HG02884 (cell line): Measurements from ENCODE around the gene LEPR.
A peak's percentile ranks its signal among the peaks of the same experiment; 100 is the strongest.
"Not testable (repeated sequence)": the region's sequence is repeated elsewhere in the genome, so short reads cannot be mapped to it uniquely, and the experiment has no call there.

ENCODE experiments used
- ATAC-seq: cut with Tn5 transposase; IDR thresholded peaks from one replicate; pipeline ENCODE4 v1.9.1; 2021; ENCODE audit warnings: mild to moderate bottlenecking, moderate library complexity; ENCODE audit not compliant: unreplicated experiment

The LEPR gene, protein sequence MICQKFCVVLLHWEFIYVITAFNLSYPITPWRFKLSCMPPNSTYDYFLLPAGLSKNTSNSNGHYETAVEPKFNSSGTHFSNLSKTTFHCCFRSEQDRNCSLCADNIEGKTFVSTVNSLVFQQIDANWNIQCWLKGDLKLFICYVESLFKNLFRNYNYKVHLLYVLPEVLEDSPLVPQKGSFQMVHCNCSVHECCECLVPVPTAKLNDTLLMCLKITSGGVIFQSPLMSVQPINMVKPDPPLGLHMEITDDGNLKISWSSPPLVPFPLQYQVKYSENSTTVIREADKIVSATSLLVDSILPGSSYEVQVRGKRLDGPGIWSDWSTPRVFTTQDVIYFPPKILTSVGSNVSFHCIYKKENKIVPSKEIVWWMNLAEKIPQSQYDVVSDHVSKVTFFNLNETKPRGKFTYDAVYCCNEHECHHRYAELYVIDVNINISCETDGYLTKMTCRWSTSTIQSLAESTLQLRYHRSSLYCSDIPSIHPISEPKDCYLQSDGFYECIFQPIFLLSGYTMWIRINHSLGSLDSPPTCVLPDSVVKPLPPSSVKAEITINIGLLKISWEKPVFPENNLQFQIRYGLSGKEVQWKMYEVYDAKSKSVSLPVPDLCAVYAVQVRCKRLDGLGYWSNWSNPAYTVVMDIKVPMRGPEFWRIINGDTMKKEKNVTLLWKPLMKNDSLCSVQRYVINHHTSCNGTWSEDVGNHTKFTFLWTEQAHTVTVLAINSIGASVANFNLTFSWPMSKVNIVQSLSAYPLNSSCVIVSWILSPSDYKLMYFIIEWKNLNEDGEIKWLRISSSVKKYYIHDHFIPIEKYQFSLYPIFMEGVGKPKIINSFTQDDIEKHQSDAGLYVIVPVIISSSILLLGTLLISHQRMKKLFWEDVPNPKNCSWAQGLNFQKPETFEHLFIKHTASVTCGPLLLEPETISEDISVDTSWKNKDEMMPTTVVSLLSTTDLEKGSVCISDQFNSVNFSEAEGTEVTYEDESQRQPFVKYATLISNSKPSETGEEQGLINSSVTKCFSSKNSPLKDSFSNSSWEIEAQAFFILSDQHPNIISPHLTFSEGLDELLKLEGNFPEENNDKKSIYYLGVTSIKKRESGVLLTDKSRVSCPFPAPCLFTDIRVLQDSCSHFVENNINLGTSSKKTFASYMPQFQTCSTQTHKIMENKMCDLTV

GRCh38 chr1:65420590-65421350, at the start of gene LEPR, which contains the start of gene LEPROT:
TSS of gene LEPR (plus strand) at chr1:65420668. CDS start at chr1:65565566, 144,898 bp downstream.
TSS of gene LEPROT (plus strand) at chr1:65420668. CDS start at chr1:65420725, 57 bp downstream.
- peak; percentile 46 for ATAC-seq

DNA sequence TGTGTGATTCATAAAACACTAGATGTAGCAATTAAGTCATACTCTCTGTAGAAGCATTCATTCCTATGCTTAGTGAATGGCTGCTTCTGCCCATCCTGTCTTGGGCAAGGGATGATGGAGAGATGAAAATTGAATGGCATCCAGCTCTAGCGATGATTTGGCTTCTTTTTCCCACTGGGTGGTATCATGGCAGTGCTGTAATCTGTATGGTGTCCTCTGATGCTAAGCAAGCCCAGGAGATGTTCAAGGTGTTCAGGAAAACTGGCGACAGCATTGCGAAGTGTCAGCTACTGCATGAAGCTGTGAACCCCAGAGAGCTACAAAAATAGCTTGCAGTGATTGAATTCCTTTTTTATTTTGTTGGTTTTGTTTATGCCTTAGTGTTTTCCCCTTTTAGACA, 48.9 kb upstream of the LEPR start:
- no peak for ATAC-seq

DNA sequence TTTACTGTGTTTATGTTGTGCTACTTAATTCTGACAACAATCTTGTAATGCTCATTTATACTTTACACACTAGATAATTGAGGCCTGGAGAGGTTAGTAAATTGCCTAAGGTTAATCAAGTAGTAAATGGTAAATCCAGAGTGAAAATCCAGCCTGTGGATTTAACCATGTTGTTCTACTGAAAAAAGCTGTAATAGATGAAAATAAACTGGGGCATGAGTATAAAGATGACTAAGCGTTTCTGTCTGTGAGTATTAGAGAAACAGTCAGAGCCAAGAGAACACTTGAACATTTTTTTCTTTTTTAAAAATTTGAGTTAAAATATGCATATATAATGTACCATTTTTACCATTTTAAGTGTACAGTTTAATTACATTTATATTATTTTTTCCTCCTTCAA, 47.9 kb upstream of the LEPR start:
- ATAC-seq: no peak

GRCh38 chr1:65377496-65378246, 42.8 kb upstream of the LEPR start:
- ATAC-seq: no peak

GRCh38 chr1:65378247-65378946, 42.1 kb upstream of the LEPR start:
- no peak for ATAC-seq

DNA sequence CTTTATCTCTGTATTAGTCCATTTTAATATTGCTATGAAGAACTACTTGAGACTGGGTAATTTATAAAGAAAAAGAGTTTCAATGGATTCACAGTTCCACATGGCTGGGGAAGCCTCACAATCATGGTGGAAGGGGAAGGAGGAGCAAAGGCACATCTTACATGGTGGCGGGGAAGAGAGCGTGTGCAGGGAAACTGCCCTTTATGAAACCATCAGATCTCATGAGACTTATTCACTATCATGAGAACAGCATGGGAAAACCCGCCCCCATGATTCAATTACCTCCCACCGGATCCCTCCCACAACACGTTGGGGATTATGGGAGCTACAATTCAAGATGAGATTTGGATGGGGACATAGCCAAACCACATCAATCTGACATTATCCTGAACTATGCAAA, 36.0 kb upstream of the LEPR start:
- not testable (repeated sequence) for ATAC-seq

DNA sequence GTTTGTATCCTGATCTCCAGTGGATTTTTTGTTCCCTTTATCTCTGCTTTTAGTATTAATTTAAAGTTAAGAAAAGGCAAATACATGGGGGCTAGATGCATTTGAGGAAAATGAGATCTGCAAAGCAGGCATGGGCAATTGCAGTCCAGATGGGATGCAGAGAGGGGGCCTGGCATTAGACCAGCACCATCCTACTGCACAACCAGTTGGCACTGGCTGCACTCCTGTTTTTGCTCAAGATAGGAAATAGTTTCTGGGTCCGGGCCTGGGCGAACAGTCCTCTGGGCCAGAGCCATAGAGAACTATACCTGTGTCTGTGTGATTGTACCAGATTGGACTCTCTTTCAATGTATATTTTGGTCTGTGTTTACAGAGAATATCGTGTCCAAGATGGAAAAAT, 34.0 kb upstream of the LEPR start:
- ATAC-seq: no peak

GRCh38 chr1:65387821-65388220, 32.6 kb upstream of the LEPR start:
- no peak for ATAC-seq

DNA sequence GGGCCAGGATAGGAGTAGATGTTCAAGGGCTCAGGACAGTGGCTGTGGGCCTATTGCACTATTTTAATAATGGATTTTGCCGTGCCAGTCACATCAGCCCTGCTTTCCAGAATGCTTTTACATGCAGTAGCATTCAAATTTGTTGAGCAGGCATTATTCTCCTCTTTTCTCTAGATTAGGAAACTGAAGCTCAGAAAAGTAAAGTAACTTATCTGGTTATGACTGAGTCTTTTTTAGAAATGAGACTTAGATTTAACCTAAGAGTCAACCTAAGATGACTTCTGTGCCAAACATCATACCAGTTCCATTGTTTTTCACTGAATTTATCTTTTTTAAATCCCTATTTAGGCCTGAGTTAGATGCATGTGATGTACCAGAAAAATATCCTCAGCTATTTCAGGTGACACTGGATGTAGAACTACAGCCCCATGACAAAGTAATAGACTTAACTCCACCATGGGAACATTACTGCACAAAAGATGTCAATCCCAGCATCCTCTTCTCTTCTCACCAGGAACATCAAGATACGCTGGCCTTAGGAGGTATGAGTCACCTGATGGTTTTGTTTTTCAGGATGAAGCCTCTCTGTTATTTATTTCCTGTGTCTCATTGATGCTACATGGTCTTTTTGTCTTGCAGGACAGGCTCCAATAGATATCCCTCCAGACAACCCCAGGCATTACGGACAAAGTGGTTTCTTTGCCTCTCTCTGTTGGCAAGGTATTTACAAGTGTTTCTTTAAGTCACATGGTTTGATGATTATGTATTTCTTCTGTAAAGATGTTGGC, 31.4 kb upstream of the LEPR start:
- no peak for ATAC-seq

- ATAC-seq: no peak
These were observed 28.0 kb upstream of the LEPR start for GRCh38 chr1:65392497-65392896.

GRCh38 chr1:65393347-65393746, 27.1 kb upstream of the LEPR start:
- ATAC-seq: peak; percentile 95

DNA sequence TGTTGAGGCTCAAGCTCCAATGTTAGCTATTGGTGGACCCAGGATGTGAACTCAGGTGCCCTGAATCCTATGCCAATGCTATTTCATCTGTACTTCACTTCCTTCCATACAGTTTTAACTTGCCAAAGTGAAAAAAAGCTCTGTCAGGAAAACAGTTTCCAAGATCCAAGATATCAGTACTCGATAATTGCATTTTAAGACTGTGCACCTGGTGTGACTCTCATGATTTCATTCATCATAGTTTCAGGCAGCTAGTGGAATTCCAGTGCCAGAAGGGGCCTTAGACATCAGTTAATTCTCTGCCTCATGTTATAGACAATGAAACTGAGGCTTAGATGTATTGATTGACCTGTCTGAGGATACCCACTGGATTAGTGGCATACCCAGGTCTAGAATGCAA, 26.5 kb upstream of the LEPR start:
- no peak for ATAC-seq

- no peak for ATAC-seq
These were observed 24.4 kb upstream of the LEPR start for GRCh38 chr1:65395887-65396612.

DNA sequence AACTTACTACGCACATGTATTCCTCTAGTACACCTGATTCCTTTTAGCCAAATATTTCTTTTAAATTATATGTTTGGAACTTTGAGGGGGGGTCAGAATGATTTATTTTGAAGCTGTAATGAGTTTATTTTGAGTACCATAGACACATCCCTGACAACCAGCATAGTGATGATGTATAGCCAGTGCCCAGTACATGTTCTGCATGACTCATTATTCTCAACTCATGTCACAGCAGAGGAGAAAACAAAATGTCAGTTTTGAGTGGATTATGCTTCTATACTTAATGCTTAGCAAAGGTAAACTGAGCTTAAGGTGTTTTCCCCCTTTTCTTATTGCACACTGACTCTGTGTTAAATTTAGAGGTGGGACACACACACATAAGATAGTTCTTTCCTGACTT, 22.4 kb upstream of the LEPR start:
- ATAC-seq: no peak

DNA sequence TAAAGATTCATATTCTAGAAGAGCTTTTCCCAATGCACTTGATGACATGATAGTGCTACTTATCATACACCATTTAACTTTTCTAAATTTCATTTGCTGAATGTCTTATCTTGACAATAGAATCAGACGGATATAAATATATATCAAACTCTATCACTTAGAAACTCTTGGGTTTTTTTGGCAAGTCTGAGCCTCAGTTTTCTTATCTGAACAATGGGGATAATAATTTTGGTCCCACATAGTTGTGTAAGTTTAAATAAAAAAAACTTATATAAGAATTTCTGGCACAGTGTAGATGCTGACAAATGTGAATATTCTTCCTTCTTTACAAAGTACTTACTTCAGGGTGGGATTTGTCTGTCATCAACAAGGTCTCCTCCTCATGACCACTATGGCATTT, 21.5 kb upstream of the LEPR start:
- no peak for ATAC-seq

- no peak for ATAC-seq
These were observed 18.9 kb upstream of the LEPR start for GRCh38 chr1:65401612-65402011.

DNA sequence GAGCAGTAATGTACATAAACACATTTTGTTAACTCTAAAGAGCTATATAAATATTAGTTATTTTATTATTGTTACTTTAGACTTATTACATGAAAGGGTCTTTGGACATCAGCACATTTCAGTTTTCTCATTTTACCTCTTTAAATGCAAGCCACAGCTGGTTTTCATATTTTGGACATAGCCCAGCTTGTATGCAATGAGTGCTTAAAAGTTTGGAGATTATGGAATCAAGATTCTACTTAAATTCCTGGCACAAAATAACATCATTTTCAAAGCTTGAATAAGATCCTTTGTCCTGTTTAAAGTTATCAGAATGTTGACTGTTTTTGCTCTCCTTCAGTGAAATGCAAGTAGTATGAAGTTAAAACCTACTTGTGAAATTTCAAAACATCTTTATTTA, 15.5 kb upstream of the LEPR start:
- no peak for ATAC-seq

- ATAC-seq: no peak
These were observed 12.6 kb upstream of the LEPR start for GRCh38 chr1:65407877-65408276.
